ENCODE results near the gene TVP23A.

Gene TVP23A

DNA sequence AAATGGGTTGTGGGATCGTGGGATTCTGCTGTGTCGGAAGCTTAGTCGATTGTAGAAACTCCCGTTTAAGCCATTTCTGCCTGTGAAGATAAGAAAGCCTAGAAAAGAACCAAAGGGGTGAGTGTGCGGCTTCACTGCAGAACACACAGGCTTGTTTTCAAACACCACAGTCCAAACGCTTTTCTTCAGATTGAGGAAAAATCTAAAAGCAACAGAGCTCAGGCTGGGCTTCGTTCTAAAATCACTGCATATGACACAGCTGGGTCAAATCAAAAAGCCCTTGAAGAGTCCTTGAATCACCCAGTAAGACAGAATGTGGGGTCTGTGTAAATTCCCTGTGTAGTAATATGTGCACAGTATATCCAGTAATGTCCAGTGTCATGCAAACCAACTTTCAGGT, 49.2 kb downstream of the TVP23A start:
- no peak overlapping the region for H3K9ac ChIP-seq (ENCODE audit: low read length)
- H3F3A ChIP-seq (ENCODE audit: insufficient read depth, low read length), result no peaks in the 10 kb centered on the region
- no peaks in the 10 kb centered on the region for H4K20me1 ChIP-seq (ENCODE audit: insufficient read depth, low read length)
- no peaks in the 10 kb centered on the region for H3K79me2 ChIP-seq (ENCODE audit: low read length)
- H3K27me3 ChIP-seq (replicated peaks; ENCODE audit: insufficient read depth, low read length), result no peaks in the 10 kb centered on the region
- no peak overlapping the region for H2AFZ ChIP-seq (ENCODE audit: low read length)
- H3K36me3 ChIP-seq (replicated peaks; ENCODE audit: insufficient read depth, low read length), result no peaks in the 10 kb centered on the region
- no peak overlapping the region for H3K4me3 ChIP-seq (ENCODE audit: low read length)
- H3K4me1 ChIP-seq (ENCODE audit: low read length), result no peaks in the 10 kb centered on the region
- TF ChIP-seq CTCF (IDR thresholded peaks at IDR 0.05; ENCODE audit: low read length), result no peak
- TF ChIP-seq EZH2 (optimal IDR thresholded peaks at IDR 0.05; ENCODE audit: low read depth, low read length), result no peak
- no peak for TF ChIP-seq EZH2phosphoT487 (IDR thresholded peaks at IDR 0.05; ENCODE audit: low read length)
- H3K9me3 ChIP-seq (replicated peaks; ENCODE audit: insufficient read depth, low read length), result no peaks in the 10 kb centered on the region
- no peak overlapping the region for H3K4me2 ChIP-seq (ENCODE audit: low read depth, low read length)
- no peak overlapping the region for H3K27ac ChIP-seq (ENCODE audit: low read length)
- no peaks in the 10 kb centered on the region for H3K9me2 ChIP-seq (replicated peaks; ENCODE audit: insufficient read depth, low read length)
- DNase-seq, result no peak

DNA sequence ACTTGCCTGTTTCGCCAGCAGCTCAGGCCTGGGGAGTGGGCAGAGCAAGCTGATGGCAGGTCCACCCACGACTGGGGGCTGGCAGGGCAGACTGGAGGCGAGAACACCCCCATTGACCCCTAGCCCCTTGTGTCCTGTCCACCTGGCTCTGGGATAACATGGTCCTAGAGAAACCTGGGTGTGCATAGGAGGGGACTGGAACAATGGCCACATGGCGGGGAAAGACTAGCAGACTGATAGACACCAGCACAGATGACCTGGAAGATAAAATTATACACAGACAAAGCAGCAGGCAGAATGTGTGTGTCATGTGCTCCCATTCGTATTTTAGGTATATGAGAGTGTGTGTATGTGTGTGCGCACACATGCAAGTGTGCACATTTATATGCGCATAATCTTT, 51.5 kb downstream of the TVP23A start:
- Histone ChIP-seq H3F3A (ENCODE audit: insufficient read depth, low read length) (no peaks in the 10 kb centered on the region), H3K4me3 (ENCODE audit: low read length) (no peak overlapping the region), H3K9me2 (replicated peaks; ENCODE audit: insufficient read depth, low read length) (no peaks in the 10 kb centered on the region), H3K4me1 (ENCODE audit: low read length) (no peaks in the 10 kb centered on the region), H3K9me3 (replicated peaks; ENCODE audit: insufficient read depth, low read length) (no peaks in the 10 kb centered on the region), H3K4me2 (ENCODE audit: low read depth, low read length) (no peak overlapping the region), H3K27ac (ENCODE audit: low read length) (no peak overlapping the region), H3K36me3 (replicated peaks; ENCODE audit: insufficient read depth, low read length) (no peaks in the 10 kb centered on the region), H2AFZ (ENCODE audit: low read length) (no peak overlapping the region), H4K20me1 (ENCODE audit: insufficient read depth, low read length) (no peaks in the 10 kb centered on the region), H3K79me2 (ENCODE audit: low read length) (no peaks in the 10 kb centered on the region), H3K9ac (ENCODE audit: low read length) (no peak overlapping the region), H3K27me3 (replicated peaks; ENCODE audit: insufficient read depth, low read length) (no peaks in the 10 kb centered on the region)
- DNase-seq, result no peak
- no peak for TF ChIP-seq CTCF (IDR thresholded peaks at IDR 0.05; ENCODE audit: low read length)
- TF ChIP-seq EZH2 (optimal IDR thresholded peaks at IDR 0.05; ENCODE audit: low read depth, low read length), result no peak
- TF ChIP-seq EZH2phosphoT487 (IDR thresholded peaks at IDR 0.05; ENCODE audit: low read length), result no peak

GRCh38 chr16:10765772-10766171, 52.8 kb downstream of the TVP23A start:
- H3K9me2 ChIP-seq (replicated peaks; ENCODE audit: insufficient read depth, low read length), result no peaks in the 10 kb centered on the region
- no peak overlapping the region for H3K4me3 ChIP-seq (ENCODE audit: low read length)
- no peak overlapping the region for H3K4me2 ChIP-seq (ENCODE audit: low read depth, low read length)
- H3K27ac ChIP-seq (ENCODE audit: low read length), result no peak overlapping the region
- H4K20me1 ChIP-seq (ENCODE audit: insufficient read depth, low read length), result no peaks in the 10 kb centered on the region
- H3F3A ChIP-seq (ENCODE audit: insufficient read depth, low read length), result no peaks in the 10 kb centered on the region
- no peak overlapping the region for H2AFZ ChIP-seq (ENCODE audit: low read length)
- no peaks in the 10 kb centered on the region for H3K9me3 ChIP-seq (replicated peaks; ENCODE audit: insufficient read depth, low read length)
- H3K4me1 ChIP-seq (ENCODE audit: low read length), result no peaks in the 10 kb centered on the region
- H3K36me3 ChIP-seq (replicated peaks; ENCODE audit: insufficient read depth, low read length), result no peaks in the 10 kb centered on the region
- H3K27me3 ChIP-seq (replicated peaks; ENCODE audit: insufficient read depth, low read length), result no peaks in the 10 kb centered on the region
- TF ChIP-seq EZH2phosphoT487 (IDR thresholded peaks at IDR 0.05; ENCODE audit: low read length), result no peak
- no peak for TF ChIP-seq EZH2 (optimal IDR thresholded peaks at IDR 0.05; ENCODE audit: low read depth, low read length)
- no peak for TF ChIP-seq CTCF (IDR thresholded peaks at IDR 0.05; ENCODE audit: low read length)
- no peak overlapping the region for H3K9ac ChIP-seq (ENCODE audit: low read length)
- no peaks in the 10 kb centered on the region for H3K79me2 ChIP-seq (ENCODE audit: low read length)
- no peak for DNase-seq
